K562 (cell line): ENCODE data around the gene DTX4. TPM values are rescaled to one million over a fixed set of nuclear protein-coding genes. Genes with fewer than 3 reads are reported as not detected.
A peak's percentile ranks its signal among the peaks of the same experiment; 100 is the strongest.

ENCODE experiments used
- COPS2 ChIP-seq: fragments of 450-650 bp; conservative IDR thresholded peaks from 2 replicates; pipeline ENCODE4 v1.6.1; 2016; ENCODE audit warnings: mild to moderate bottlenecking, moderate library complexity
- CREB1 ChIP-seq, 2 experiments: sonication (generic) in 1 of 2; formaldehyde crosslinking in 1 of 2; IDR thresholded peaks; 2 replicates each; pipeline versions ENCODE4 v1.6.1 to v1.8.0; 2012 to 2022; ENCODE audit warnings: inconsistent platforms in 1 of 2, mild to moderate bottlenecking in 1 of 2, missing genetic modification reagents in 1 of 2, moderate library complexity in 1 of 2
- HNRNPLL ChIP-seq: fragments of 200-400 bp; formaldehyde crosslinking; IDR thresholded peaks from 2 replicates; pipeline ENCODE4 v1.6.1; 2017; ENCODE audit warnings: low read length, low read depth, mild to moderate bottlenecking; ENCODE audit not compliant: poor library complexity, severe bottlenecking
- KHSRP ChIP-seq: fragments of 450-650 bp; IDR thresholded peaks from 2 replicates; pipeline ENCODE4 v1.6.1; 2017
- LCOR ChIP-seq: sonication (generic); formaldehyde crosslinking; IDR thresholded peaks from 2 replicates; pipeline ENCODE4 v1.8.0; 2022; ENCODE audit warnings: mild to moderate bottlenecking, missing genetic modification reagents
- NFE2L1 ChIP-seq: fragments of 450-650 bp; IDR thresholded peaks from 2 replicates; pipeline ENCODE4 v1.6.1; 2016; ENCODE audit warnings: missing genetic modification characterization, low read depth, mild to moderate bottlenecking, missing compliant biosample characterization, moderate library complexity, borderline replicate concordance
- RFX1 ChIP-seq: fragments of 450-650 bp; IDR thresholded peaks from 2 replicates; pipeline ENCODE4 v1.6.1; 2016; ENCODE audit warnings: mild to moderate bottlenecking, moderate library complexity
- SAFB ChIP-seq: fragments of 200-400 bp; formaldehyde crosslinking; IDR thresholded peaks from 2 replicates; pipeline ENCODE4 v1.6.1; 2017; ENCODE audit warnings: low read depth, low read length, borderline replicate concordance
- YBX1 ChIP-seq: fragments of 450-650 bp; IDR thresholded peaks from 2 replicates; pipeline ENCODE4 v1.7.1; 2016; ENCODE audit warnings: mild to moderate bottlenecking
- ZFX ChIP-seq: sonication (generic); formaldehyde crosslinking; IDR thresholded peaks from 2 replicates; pipeline ENCODE4 v1.8.0; 2022; ENCODE audit warnings: mild to moderate bottlenecking, missing genetic modification reagents, moderate library complexity
- ZNF384 ChIP-seq: IDR thresholded peaks from 2 replicates; pipeline ENCODE4 v1.6.1; 2012; ENCODE audit warnings: low read depth, low read length, improper control_type of control experiment
- ZNF583 ChIP-seq: fragments of 250-450 bp; sonication (Bioruptor Pico); IDR thresholded peaks from 2 replicates; pipeline ENCODE4 v1.4.0; 2020
- polyA plus RNA-seq, 8 experiments: library from polyadenylated mRNA; depleted of rRNA in 4 of 8; stranded (reverse) in 5 of 8; unstranded in 3 of 8; fragments of >200 nt; fragmentation: Nextera tagmentation in 2 of 8; fragmentation: Illumina TruSeq in 1 of 8; extraction: Ambion mirVana in 2 of 8; extraction: Trizol in 1 of 8; gene quantifications; 2 replicates each; pipeline versions ENCODE4 v1.2.1 to v1.2.3, GENCODE V29; 2011 to 2014; ENCODE audit warnings: inconsistent platforms in 1 of 8, missing spikeins in 1 of 8
- total RNA-seq, 7 experiments: library from RNA; depleted of rRNA in 6 of 7; stranded (reverse); fragments of >200 nt in 6 of 7; fragmentation: Illumina TruSeq in 2 of 7; extraction: Trizol in 2 of 7; gene quantifications; 2 replicates each; pipeline versions ENCODE4 v1.2.1 to v1.2.3, GENCODE V29; 2011 to 2021; ENCODE audit warnings: low replicate concordance in 1 of 7
- TF ChIP-seq, protein P1 (sequence below): sonication (generic); formaldehyde crosslinking; IDR thresholded peaks from 2 replicates; pipeline ENCODE4 v1.9.0; 2022; ENCODE audit warnings: mild to moderate bottlenecking, missing genetic modification reagents
- TF ChIP-seq, protein P2 (sequence below): fragments of 250-450 bp; sonication (Bioruptor Pico); IDR thresholded peaks from 2 replicates; pipeline ENCODE4 v1.4.0; 2020
- TF ChIP-seq, protein P3 (sequence below), 2 experiments: fragments of 450-650 bp; IDR thresholded peaks; 2 replicates each; pipeline ENCODE4 v1.6.1; 2016
- TF ChIP-seq, protein P4 (sequence below): fragments of 450-650 bp; formaldehyde crosslinking; IDR thresholded peaks from 2 replicates; pipeline ENCODE4 v1.4.0; 2022; ENCODE audit warnings: missing genetic modification characterization
- TF ChIP-seq, protein P5 (sequence below): fragments of 150-350 bp; IDR thresholded peaks from 2 replicates; pipeline ENCODE4 v1.6.1; 2014; ENCODE audit warnings: low read depth, mild to moderate bottlenecking, low read length, borderline replicate concordance
- TF ChIP-seq, protein P6 (sequence below): sonication (generic); formaldehyde crosslinking; IDR thresholded peaks from 2 replicates; pipeline ENCODE4 v1.4.0; 2020; ENCODE audit warnings: mild to moderate bottlenecking, missing genetic modification reagents

The DTX4 gene
- total and polyA plus RNA-seq, 9 of the 15 experiments (the other 6 are each of a cell fraction or from before 2014, with no cell fraction given): 0.03 to 0.47 (median 0.04) TPM; not detected in 4

DNA sequence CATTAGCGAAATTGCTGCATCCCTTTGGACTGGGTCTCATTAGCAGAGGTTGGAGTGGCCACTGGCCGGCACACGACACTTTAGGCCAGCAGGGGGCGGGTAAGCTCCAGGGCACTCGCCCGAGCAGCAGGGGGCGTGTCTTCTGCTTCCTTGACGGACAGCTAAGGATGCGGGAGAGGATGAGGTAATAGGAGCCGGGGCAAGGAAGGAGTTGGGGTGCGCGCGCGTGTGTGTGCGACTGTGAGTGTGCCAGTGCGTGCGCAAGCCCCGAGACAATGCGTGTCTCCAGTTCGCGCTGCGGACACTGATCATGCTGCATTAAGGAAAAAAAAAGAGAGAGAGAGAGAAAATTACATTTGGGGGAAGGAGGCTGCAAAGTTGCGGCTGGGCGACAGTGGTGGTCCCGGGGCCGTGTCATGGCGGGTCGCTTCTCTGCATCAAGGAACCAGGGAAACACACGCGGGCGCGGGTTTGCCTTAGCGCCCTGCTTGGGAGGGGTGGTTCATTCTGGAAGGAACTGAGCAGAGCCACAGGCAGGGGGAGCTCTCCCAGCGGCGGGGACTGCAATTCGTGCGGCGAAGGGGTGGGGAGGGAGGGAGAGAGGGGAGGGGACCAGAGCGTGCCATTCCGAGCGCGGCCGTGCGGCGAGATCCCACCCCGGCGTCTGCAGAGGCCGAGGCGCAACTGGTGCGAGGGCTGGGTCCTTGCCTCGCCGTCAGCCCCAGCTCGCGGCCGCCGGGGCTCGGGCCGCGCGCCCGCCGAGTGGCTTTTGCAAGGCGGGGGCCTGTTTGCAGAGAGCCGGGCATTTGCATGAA lies at the start of gene DTX4 (continued):
- TF ChIP-seq SAFB (no peak), HNRNPLL (no peak), LCOR (CRISPR knock-in tag) (no peak; the same call in 1 of the 2 replicates), KHSRP (no peak), ZNF384 (no peak), CREB1 (IDR thresholded peaks at IDR 0.05) (no peak), CREB1 (CRISPR knock-in tag; IDR thresholded peaks at IDR 0.05) (peak; percentile 34; the same call in 1 of the 2 replicates), YBX1 (no peak), RFX1 (no peak), NFE2L1 (tag) (no peak), ZFX (CRISPR knock-in tag) (peak; percentile 43), ZNF583 (CRISPR knock-in tag) (no peak), COPS2 (no peak)
- TF ChIP-seq, protein P1, sequence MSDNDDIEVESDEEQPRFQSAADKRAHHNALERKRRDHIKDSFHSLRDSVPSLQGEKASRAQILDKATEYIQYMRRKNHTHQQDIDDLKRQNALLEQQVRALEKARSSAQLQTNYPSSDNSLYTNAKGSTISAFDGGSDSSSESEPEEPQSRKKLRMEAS (CRISPR knock-in tag): peak; percentile 75
- TF ChIP-seq, protein P2, sequence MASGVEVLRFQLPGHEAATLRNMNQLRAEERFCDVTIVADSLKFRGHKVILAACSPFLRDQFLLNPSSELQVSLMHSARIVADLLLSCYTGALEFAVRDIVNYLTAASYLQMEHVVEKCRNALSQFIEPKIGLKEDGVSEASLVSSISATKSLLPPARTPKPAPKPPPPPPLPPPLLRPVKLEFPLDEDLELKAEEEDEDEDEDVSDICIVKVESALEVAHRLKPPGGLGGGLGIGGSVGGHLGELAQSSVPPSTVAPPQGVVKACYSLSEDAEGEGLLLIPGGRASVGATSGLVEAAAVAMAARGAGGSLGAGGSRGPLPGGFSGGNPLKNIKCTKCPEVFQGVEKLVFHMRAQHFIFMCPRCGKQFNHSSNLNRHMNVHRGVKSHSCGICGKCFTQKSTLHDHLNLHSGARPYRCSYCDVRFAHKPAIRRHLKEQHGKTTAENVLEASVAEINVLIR (CRISPR knock-in tag): no peak
- TF ChIP-seq, protein P3, sequence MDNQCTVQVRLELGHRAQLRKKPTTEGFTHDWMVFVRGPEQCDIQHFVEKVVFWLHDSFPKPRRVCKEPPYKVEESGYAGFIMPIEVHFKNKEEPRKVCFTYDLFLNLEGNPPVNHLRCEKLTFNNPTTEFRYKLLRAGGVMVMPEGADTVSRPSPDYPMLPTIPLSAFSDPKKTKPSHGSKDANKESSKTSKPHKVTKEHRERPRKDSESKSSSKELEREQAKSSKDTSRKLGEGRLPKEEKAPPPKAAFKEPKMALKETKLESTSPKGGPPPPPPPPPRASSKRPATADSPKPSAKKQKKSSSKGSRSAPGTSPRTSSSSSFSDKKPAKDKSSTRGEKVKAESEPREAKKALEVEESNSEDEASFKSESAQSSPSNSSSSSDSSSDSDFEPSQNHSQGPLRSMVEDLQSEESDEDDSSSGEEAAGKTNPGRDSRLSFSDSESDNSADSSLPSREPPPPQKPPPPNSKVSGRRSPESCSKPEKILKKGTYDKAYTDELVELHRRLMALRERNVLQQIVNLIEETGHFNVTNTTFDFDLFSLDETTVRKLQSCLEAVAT (IDR thresholded peaks at IDR 0.05): 0 out of 4 replicates have a peak, but pooled peaks of 1 of the 2 experiments have one; percentile 69
- TF ChIP-seq, protein P4, sequence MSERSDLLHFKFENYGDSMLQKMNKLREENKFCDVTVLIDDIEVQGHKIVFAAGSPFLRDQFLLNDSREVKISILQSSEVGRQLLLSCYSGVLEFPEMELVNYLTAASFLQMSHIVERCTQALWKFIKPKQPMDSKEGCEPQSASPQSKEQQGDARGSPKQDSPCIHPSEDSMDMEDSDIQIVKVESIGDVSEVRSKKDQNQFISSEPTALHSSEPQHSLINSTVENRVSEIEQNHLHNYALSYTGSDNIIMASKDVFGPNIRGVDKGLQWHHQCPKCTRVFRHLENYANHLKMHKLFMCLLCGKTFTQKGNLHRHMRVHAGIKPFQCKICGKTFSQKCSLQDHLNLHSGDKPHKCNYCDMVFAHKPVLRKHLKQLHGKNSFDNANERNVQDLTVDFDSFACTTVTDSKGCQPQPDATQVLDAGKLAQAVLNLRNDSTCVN (CRISPR knock-in tag): no peak
- TF ChIP-seq, protein P5, sequence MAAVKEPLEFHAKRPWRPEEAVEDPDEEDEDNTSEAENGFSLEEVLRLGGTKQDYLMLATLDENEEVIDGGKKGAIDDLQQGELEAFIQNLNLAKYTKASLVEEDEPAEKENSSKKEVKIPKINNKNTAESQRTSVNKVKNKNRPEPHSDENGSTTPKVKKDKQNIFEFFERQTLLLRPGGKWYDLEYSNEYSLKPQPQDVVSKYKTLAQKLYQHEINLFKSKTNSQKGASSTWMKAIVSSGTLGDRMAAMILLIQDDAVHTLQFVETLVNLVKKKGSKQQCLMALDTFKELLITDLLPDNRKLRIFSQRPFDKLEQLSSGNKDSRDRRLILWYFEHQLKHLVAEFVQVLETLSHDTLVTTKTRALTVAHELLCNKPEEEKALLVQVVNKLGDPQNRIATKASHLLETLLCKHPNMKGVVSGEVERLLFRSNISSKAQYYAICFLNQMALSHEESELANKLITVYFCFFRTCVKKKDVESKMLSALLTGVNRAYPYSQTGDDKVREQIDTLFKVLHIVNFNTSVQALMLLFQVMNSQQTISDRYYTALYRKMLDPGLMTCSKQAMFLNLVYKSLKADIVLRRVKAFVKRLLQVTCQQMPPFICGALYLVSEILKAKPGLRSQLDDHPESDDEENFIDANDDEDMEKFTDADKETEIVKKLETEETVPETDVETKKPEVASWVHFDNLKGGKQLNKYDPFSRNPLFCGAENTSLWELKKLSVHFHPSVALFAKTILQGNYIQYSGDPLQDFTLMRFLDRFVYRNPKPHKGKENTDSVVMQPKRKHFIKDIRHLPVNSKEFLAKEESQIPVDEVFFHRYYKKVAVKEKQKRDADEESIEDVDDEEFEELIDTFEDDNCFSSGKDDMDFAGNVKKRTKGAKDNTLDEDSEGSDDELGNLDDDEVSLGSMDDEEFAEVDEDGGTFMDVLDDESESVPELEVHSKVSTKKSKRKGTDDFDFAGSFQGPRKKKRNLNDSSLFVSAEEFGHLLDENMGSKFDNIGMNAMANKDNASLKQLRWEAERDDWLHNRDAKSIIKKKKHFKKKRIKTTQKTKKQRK: no peak
- TF ChIP-seq, protein P6, sequence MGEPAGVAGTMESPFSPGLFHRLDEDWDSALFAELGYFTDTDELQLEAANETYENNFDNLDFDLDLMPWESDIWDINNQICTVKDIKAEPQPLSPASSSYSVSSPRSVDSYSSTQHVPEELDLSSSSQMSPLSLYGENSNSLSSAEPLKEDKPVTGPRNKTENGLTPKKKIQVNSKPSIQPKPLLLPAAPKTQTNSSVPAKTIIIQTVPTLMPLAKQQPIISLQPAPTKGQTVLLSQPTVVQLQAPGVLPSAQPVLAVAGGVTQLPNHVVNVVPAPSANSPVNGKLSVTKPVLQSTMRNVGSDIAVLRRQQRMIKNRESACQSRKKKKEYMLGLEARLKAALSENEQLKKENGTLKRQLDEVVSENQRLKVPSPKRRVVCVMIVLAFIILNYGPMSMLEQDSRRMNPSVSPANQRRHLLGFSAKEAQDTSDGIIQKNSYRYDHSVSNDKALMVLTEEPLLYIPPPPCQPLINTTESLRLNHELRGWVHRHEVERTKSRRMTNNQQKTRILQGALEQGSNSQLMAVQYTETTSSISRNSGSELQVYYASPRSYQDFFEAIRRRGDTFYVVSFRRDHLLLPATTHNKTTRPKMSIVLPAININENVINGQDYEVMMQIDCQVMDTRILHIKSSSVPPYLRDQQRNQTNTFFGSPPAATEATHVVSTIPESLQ (CRISPR knock-in tag): no peak
